Activated CD4-positive, alpha-beta T cell treated with anti-CD3 and anti-CD28 coated beads, Interleukin-10, Interleukin-2, amounts not matched to agents 100 ng/mL and 50 ng/mL, durations not matched to agents 16 hours and 8 hours (primary cell): Measurements from ENCODE around the gene SLC25A33.

Experiments
- DNase-seq: peaks from one replicate; pipeline ENCODE4 v3.0.0-alpha.2; 2020

Gene SLC25A33

GRCh38 chr1:9628541-9629444 is 89.5 kb downstream of the SLC25A33 start:
- DNase-seq = peak; percentile 87

GRCh38 chr1:9629445-9630201 is 90.4 kb downstream of the SLC25A33 start:
- peak; percentile 89 for DNase-seq

- peak; percentile 21 for DNase-seq
Observed at GRCh38 chr1:9630331-9631111, 91.3 kb downstream of the SLC25A33 start.

GRCh38 chr1:9631613-9632012 is 92.3 kb downstream of the SLC25A33 start:
- no peak for DNase-seq

- no peak for DNase-seq
Observed at GRCh38 chr1:9633493-9633892, 94.2 kb downstream of the SLC25A33 start.

GRCh38 chr1:9634582-9634981 is 95.3 kb downstream of the SLC25A33 start:
- DNase-seq = no peak
